Measurements from ENCODE around the gene CD47.

The CD47 gene

DNA sequence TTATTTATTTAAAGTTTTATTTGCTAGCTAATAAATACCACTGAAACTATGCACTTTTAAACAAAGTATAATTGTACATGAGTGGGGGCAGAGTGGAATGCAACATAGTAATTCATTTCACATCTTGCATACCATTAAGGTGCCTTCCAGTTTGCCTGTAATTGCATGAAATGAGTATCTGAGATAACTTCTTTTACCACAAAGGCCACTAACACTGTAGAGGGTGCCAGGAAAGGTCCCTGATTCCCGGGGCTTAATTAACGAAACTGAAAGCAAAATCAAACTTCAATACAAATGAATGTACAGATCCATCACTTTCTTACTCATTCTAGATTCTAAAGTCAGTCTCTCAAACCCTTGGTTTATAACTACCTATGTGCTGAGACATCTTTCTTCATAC lies 2.1 kb downstream of the CD47 start:
- Histone ChIP-seq H3K14ac (ENCODE audit: low read length) (no peak overlapping the region), H3K18ac (ENCODE audit: low read length) (no peak overlapping the region), H3K27me3 (ENCODE audit: control insufficient read depth in 3 of 3, insufficient read depth in 3 of 3, low read depth in 1 of 3, low read length in 3 of 3) (peaks cover 0 to 5% (median 3%) of the 10 kb centered on the region in 3 experiments), H3K4me1 (ENCODE audit: control insufficient read depth in 2 of 2, insufficient read depth in 1 of 2, low read depth in 1 of 2, low read length in 2 of 2) (no peaks in the 10 kb centered on the region), H2AK5ac (ENCODE audit: low read depth, low read length) (no peak overlapping the region), H3K9ac (ENCODE audit: low read depth, low read length, poor library complexity) (no peak overlapping the region), H3K4ac (ENCODE audit: low read length) (no peak overlapping the region), H4K8ac (ENCODE audit: low read depth, low read length) (no peak overlapping the region), H2AFZ (ENCODE audit: low read length) (no peak overlapping the region), H2BK120ac (ENCODE audit: low read depth, low read length) (no peak overlapping the region), H4K91ac (ENCODE audit: low read depth, low read length, poor library complexity) (no peak overlapping the region), H3K79me1 (ENCODE audit: low read depth, low read length) (no peaks in the 10 kb centered on the region), H3K36me3 (replicated peaks in 1 of 2; ENCODE audit: control insufficient read depth in 2 of 2, insufficient read depth in 2 of 2, low read length in 2 of 2) (peaks cover 0 to 3% of the 10 kb centered on the region in 2 donors), H3K4me2 (ENCODE audit: insufficient read depth, low read length, poor library complexity, severe bottlenecking) (no peak overlapping the region), H2BK12ac (ENCODE audit: low read length) (no peak overlapping the region), H2BK5ac (ENCODE audit: low read length) (no peak overlapping the region), H3K4me3 (ENCODE audit: low read length in 2 of 2) (peak overlapping the region in 1 of 2 donors; percentile 86), H3K23ac (ENCODE audit: low read depth, low read length, poor library complexity) (no peak overlapping the region), H3K27ac (replicated peaks; ENCODE audit: low read length) (no peak overlapping the region), H3K9me3 (replicated peaks in 1 of 2; ENCODE audit: control insufficient read depth in 2 of 2, insufficient read depth in 1 of 2, low read depth in 1 of 2, low read length in 2 of 2) (peaks cover 0 to 5% of the 10 kb centered on the region in 2 donors), H2BK15ac (ENCODE audit: low read length) (no peak overlapping the region)
- WGBS, 2 donors (ENCODE audit: extremely low coverage in 2 of 2, insufficient read length in 2 of 2, insufficient replicate concordance in 1 of 2): no CpG with 5 or more reads among the region's 2 CpGs
- DNase-seq (ENCODE audit: low spot score): no peak

DNA sequence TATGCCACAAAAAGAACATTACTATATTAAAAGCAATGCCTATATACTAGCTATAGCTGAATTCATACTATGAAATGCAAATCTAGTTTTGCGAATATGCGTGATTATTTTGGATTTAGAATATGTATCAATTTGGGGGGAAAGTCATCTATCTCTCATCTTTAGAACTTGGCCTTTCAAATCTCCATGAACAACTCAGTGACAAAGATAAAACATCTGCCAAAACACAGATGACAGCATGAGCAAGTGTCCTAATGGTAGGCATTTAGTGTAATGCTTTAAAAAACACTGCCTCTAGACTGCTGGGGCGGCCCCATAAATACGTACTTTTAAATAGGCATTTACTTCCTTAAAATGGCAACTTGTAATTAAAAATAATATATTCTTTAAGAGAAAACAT lies 2.7 kb downstream of the CD47 start:
- H3K4me1 ChIP-seq (ENCODE audit: control insufficient read depth in 2 of 2, insufficient read depth in 1 of 2, low read depth in 1 of 2, low read length in 2 of 2): no peaks in the 10 kb centered on the region
- H3K4ac ChIP-seq (ENCODE audit: low read length): no peak overlapping the region
- no peaks in the 10 kb centered on the region for H3K79me1 ChIP-seq (ENCODE audit: low read depth, low read length)
- H2BK12ac ChIP-seq (ENCODE audit: low read length): no peak overlapping the region
- no CpG with 5 or more reads among the region's 4 CpGs for WGBS, 2 donors (ENCODE audit: extremely low coverage in 2 of 2, insufficient read length in 2 of 2, insufficient replicate concordance in 1 of 2)
- no peak overlapping the region for H3K4me2 ChIP-seq (ENCODE audit: insufficient read depth, low read length, poor library complexity, severe bottlenecking)
- H2BK15ac ChIP-seq (ENCODE audit: low read length): no peak overlapping the region
- H4K91ac ChIP-seq (ENCODE audit: low read depth, low read length, poor library complexity): no peak overlapping the region
- no peak overlapping the region for H2BK120ac ChIP-seq (ENCODE audit: low read depth, low read length)
- no peak overlapping the region for H3K27ac ChIP-seq (replicated peaks; ENCODE audit: low read length)
- no peak for DNase-seq (ENCODE audit: low spot score)
- H3K4me3 ChIP-seq (ENCODE audit: low read length in 2 of 2): no peak overlapping the region
- H3K27me3 ChIP-seq (ENCODE audit: control insufficient read depth in 3 of 3, insufficient read depth in 3 of 3, low read depth in 1 of 3, low read length in 3 of 3): peaks cover 0 to 5% (median 3%) of the 10 kb centered on the region in 3 experiments
- peaks cover 0 to 5% of the 10 kb centered on the region in 2 donors for H3K9me3 ChIP-seq (replicated peaks in 1 of 2; ENCODE audit: control insufficient read depth in 2 of 2, insufficient read depth in 1 of 2, low read depth in 1 of 2, low read length in 2 of 2)
- H3K14ac ChIP-seq (ENCODE audit: low read length): no peak overlapping the region
- H3K9ac ChIP-seq (ENCODE audit: low read depth, low read length, poor library complexity): no peak overlapping the region
- H2AFZ ChIP-seq (ENCODE audit: low read length): no peak overlapping the region
- H3K23ac ChIP-seq (ENCODE audit: low read depth, low read length, poor library complexity): no peak overlapping the region
- H2BK5ac ChIP-seq (ENCODE audit: low read length): no peak overlapping the region
- H3K36me3 ChIP-seq (replicated peaks in 1 of 2; ENCODE audit: control insufficient read depth in 2 of 2, insufficient read depth in 2 of 2, low read length in 2 of 2): peaks cover 0 to 3% of the 10 kb centered on the region in 2 donors
- no peak overlapping the region for H4K8ac ChIP-seq (ENCODE audit: low read depth, low read length)
- no peak overlapping the region for H2AK5ac ChIP-seq (ENCODE audit: low read depth, low read length)
- H3K18ac ChIP-seq (ENCODE audit: low read length): no peak overlapping the region

- Histone ChIP-seq H2AK5ac (ENCODE audit: low read depth, low read length) (no peak overlapping the region), H3K4ac (ENCODE audit: low read length) (no peak overlapping the region), H2BK15ac (ENCODE audit: low read length) (no peak overlapping the region), H2BK12ac (ENCODE audit: low read length) (no peak overlapping the region), H3K9ac (ENCODE audit: low read depth, low read length, poor library complexity) (no peak overlapping the region), H3K27me3 (ENCODE audit: control insufficient read depth in 3 of 3, insufficient read depth in 3 of 3, low read depth in 1 of 3, low read length in 3 of 3) (peaks cover 0 to 3% (median 3%) of the 10 kb centered on the region in 3 experiments), H4K91ac (ENCODE audit: low read depth, low read length, poor library complexity) (no peak overlapping the region), H2AFZ (ENCODE audit: low read length) (no peak overlapping the region), H3K23ac (ENCODE audit: low read depth, low read length, poor library complexity) (no peak overlapping the region), H2BK5ac (ENCODE audit: low read length) (no peak overlapping the region), H3K4me2 (ENCODE audit: insufficient read depth, low read length, poor library complexity, severe bottlenecking) (no peak overlapping the region), H4K8ac (ENCODE audit: low read depth, low read length) (no peak overlapping the region), H3K36me3 (replicated peaks in 1 of 2; ENCODE audit: control insufficient read depth in 2 of 2, insufficient read depth in 2 of 2, low read length in 2 of 2) (peaks cover 0 to 3% of the 10 kb centered on the region in 2 donors), H3K9me3 (replicated peaks in 1 of 2; ENCODE audit: control insufficient read depth in 2 of 2, insufficient read depth in 1 of 2, low read depth in 1 of 2, low read length in 2 of 2) (peaks cover 0 to 3% of the 10 kb centered on the region in 2 donors), H3K4me1 (ENCODE audit: control insufficient read depth in 2 of 2, insufficient read depth in 1 of 2, low read depth in 1 of 2, low read length in 2 of 2) (no peaks in the 10 kb centered on the region), H3K14ac (ENCODE audit: low read length) (no peak overlapping the region), H3K79me1 (ENCODE audit: low read depth, low read length) (no peaks in the 10 kb centered on the region), H3K27ac (replicated peaks; ENCODE audit: low read length) (no peak overlapping the region), H3K18ac (ENCODE audit: low read length) (no peak overlapping the region), H2BK120ac (ENCODE audit: low read depth, low read length) (no peak overlapping the region), H3K4me3 (ENCODE audit: low read length in 2 of 2) (no peak overlapping the region)
- WGBS, 2 donors (ENCODE audit: extremely low coverage in 2 of 2, insufficient read length in 2 of 2, insufficient replicate concordance in 1 of 2): no CpG with 5 or more reads among the region's 4 CpGs
- no peak for DNase-seq (ENCODE audit: low spot score)
Measured at GRCh38 chr3:108086653-108087052, 4.2 kb downstream of the CD47 start.

GRCh38 chr3:108085810-108086350 lies 5.0 kb downstream of the CD47 start:
- Histone ChIP-seq H3K4me3 (ENCODE audit: low read length in 2 of 2) (no peak overlapping the region), H3K4ac (ENCODE audit: low read length) (no peak overlapping the region), H4K91ac (ENCODE audit: low read depth, low read length, poor library complexity) (no peak overlapping the region), H2BK12ac (ENCODE audit: low read length) (no peak overlapping the region), H3K36me3 (replicated peaks in 1 of 2; ENCODE audit: control insufficient read depth in 2 of 2, insufficient read depth in 2 of 2, low read length in 2 of 2) (peaks cover 0 to 3% of the 10 kb centered on the region in 2 donors), H3K79me1 (ENCODE audit: low read depth, low read length) (no peaks in the 10 kb centered on the region), H3K9me3 (replicated peaks in 1 of 2; ENCODE audit: control insufficient read depth in 2 of 2, insufficient read depth in 1 of 2, low read depth in 1 of 2, low read length in 2 of 2) (no peaks in the 10 kb centered on the region), H3K4me2 (ENCODE audit: insufficient read depth, low read length, poor library complexity, severe bottlenecking) (no peak overlapping the region), H2BK5ac (ENCODE audit: low read length) (no peak overlapping the region), H3K23ac (ENCODE audit: low read depth, low read length, poor library complexity) (no peak overlapping the region), H3K27me3 (ENCODE audit: control insufficient read depth in 3 of 3, insufficient read depth in 3 of 3, low read depth in 1 of 3, low read length in 3 of 3) (no peaks in the 10 kb centered on the region), H4K8ac (ENCODE audit: low read depth, low read length) (no peak overlapping the region), H2BK15ac (ENCODE audit: low read length) (no peak overlapping the region), H2BK120ac (ENCODE audit: low read depth, low read length) (no peak overlapping the region), H3K27ac (replicated peaks; ENCODE audit: low read length) (no peak overlapping the region), H2AFZ (ENCODE audit: low read length) (no peak overlapping the region), H3K14ac (ENCODE audit: low read length) (no peak overlapping the region), H2AK5ac (ENCODE audit: low read depth, low read length) (no peak overlapping the region), H3K18ac (ENCODE audit: low read length) (no peak overlapping the region), H3K4me1 (ENCODE audit: control insufficient read depth in 2 of 2, insufficient read depth in 1 of 2, low read depth in 1 of 2, low read length in 2 of 2) (no peaks in the 10 kb centered on the region), H3K9ac (ENCODE audit: low read depth, low read length, poor library complexity) (no peak overlapping the region)
- no CpG with 5 or more reads among the region's 2 CpGs for WGBS, 2 donors (ENCODE audit: extremely low coverage in 2 of 2, insufficient read length in 2 of 2, insufficient replicate concordance in 1 of 2)
- DNase-seq (ENCODE audit: low spot score): no peak
